Measurements from ENCODE around the gene COX7A2. TPM values are rescaled to one million over a fixed set of nuclear protein-coding genes. Genes with fewer than 3 reads are reported as not detected.

COX7A2 gene
- total and polyA plus RNA-seq, 2 of the 13 experiments (the other 11 are each of a cell fraction or from before 2014, with no cell fraction given): 407 to 556 TPM

DNA sequence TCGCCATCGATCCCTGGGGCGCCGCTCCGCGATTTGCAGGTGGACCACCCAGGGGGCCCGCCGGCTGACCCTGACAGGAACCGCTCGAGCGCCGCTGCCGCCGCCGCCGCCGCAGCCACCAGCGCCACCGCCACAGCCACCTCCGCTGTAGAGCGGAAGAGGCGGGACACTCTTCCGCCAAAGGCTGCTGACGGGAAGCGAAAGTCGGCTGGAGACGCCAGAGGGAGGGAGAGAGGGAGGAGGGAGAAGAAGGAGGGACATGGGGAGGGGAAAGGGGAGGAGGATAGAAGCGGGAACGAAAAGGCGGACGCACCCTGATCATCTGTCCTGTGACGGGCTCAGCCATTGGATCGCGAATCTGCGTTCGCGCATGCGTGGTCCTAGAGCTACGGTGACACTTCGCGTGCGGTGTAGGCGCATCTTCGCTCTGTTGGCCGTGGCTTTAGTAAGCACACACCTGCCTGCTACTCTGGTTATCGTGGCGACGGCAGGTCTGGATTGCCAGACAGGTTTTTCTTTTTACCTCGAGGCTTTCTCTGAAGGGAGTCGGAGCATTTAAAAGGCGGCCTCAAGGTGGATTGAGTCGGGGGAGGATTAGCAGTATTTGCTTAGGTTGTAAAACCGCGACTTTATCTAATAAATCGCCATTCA is 41.2 kb upstream of the COX7A2 start, which contains the start of gene TMEM30A (continued):
- TF ChIP-seq ZBTB33 (CRISPR knock-in tag; IDR thresholded peaks at IDR 0.05) (peak; percentile 44; the same call in 1 of the 2 replicates), ZNF432 (CRISPR knock-in tag; IDR thresholded peaks at IDR 0.05; ENCODE audit: borderline replicate concordance) (no peak), XRCC5 (optimal IDR thresholded peaks at IDR 0.05; ENCODE audit: low read length) (peak; percentile 89), YEATS2 (CRISPR knock-in tag; IDR thresholded peaks at IDR 0.05; ENCODE audit: borderline replicate concordance) (peak; percentile 93), MAX (IDR thresholded peaks at IDR 0.05) (peak; percentile 95), ZBTB7A (CRISPR knock-in tag; IDR thresholded peaks at IDR 0.05) (no peak), DNMT1 (CRISPR knock-in tag; IDR thresholded peaks at IDR 0.05) (0 out of 2 replicates have a peak, but pooled peaks have one; percentile 55), ZNF232 (CRISPR knock-in tag; IDR thresholded peaks at IDR 0.05; ENCODE audit: borderline replicate concordance) (no peak), ZIK1 (CRISPR knock-in tag; IDR thresholded peaks at IDR 0.05; ENCODE audit: borderline replicate concordance, low read depth) (0 out of 2 replicates have a peak, but pooled peaks have one; percentile 46), ZBTB14 (CRISPR knock-in tag; IDR thresholded peaks at IDR 0.05) (no peak), RCOR2 (CRISPR knock-in tag; IDR thresholded peaks at IDR 0.05) (no peak), HNF4G (IDR thresholded peaks at IDR 0.05; ENCODE audit: borderline replicate concordance, low read depth, low read length) (no peak), HNF4G (CRISPR knock-in tag; IDR thresholded peaks at IDR 0.05; ENCODE audit: borderline replicate concordance, low read depth) (no peak), PCBP1 (IDR thresholded peaks at IDR 0.05; ENCODE audit: borderline replicate concordance, low read depth, low read length) (0 out of 2 replicates have a peak, but pooled peaks have one; percentile 43), ZNF772 (CRISPR knock-in tag; IDR thresholded peaks at IDR 0.05) (0 out of 2 replicates have a peak, but pooled peaks have one; percentile 23), ZNF367 (CRISPR knock-in tag; IDR thresholded peaks at IDR 0.05; ENCODE audit: borderline replicate concordance) (no peak), TEAD3 (CRISPR knock-in tag; optimal IDR thresholded peaks at IDR 0.05; ENCODE audit: borderline replicate concordance) (peak; percentile 46), ZFP36L1 (CRISPR knock-in tag; IDR thresholded peaks at IDR 0.05) (no peak), POLR2G (IDR thresholded peaks at IDR 0.05; ENCODE audit: low read depth, low read length) (peak; percentile 94), ZNF878 (CRISPR knock-in tag; IDR thresholded peaks at IDR 0.05) (peak; percentile 67; the same call in 1 of the 2 replicates), ARNTL (CRISPR knock-in tag; IDR thresholded peaks at IDR 0.05) (peak; percentile 71; the same call in 1 of the 2 replicates), JUNB (CRISPR knock-in tag; IDR thresholded peaks at IDR 0.05; ENCODE audit: borderline replicate concordance) (no peak), KLF16 (CRISPR knock-in tag; IDR thresholded peaks at IDR 0.05) (peak in 1 of 2 experiments; percentile 72; a peak in 2 of 4 replicates), ZNF354B (CRISPR knock-in tag; IDR thresholded peaks at IDR 0.05) (0 out of 2 replicates have a peak, but pooled peaks have one; percentile 53), ZNF160 (CRISPR knock-in tag; IDR thresholded peaks at IDR 0.05) (no peak)
- TF ChIP-seq, protein P1, sequence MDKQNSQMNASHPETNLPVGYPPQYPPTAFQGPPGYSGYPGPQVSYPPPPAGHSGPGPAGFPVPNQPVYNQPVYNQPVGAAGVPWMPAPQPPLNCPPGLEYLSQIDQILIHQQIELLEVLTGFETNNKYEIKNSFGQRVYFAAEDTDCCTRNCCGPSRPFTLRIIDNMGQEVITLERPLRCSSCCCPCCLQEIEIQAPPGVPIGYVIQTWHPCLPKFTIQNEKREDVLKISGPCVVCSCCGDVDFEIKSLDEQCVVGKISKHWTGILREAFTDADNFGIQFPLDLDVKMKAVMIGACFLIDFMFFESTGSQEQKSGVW (CRISPR knock-in tag; IDR thresholded peaks at IDR 0.05; ENCODE audit: borderline replicate concordance): no peak

Data from HepG2 (cell line).